Smooth muscle cell (in vitro differentiated cells): Measurements from ENCODE around the gene KCND3. TPM values are rescaled to one million over a fixed set of nuclear protein-coding genes. Genes with fewer than 3 reads are reported as not detected.

Experiments used
- DNase-seq: peaks from one replicate; lab custom pipeline; 2025; ENCODE audit not compliant: unreplicated experiment; lab: John Stamatoyannopoulos, UW
- H2AFZ ChIP-seq: fragments of 200-600 bp; sonication (generic); 2 replicates; pipeline ENCODE4 v1.6.0; 2016; ENCODE audit warnings: antibody characterized with exemption, low read depth, mild to moderate bottlenecking
- H3F3A ChIP-seq: fragments of 200-600 bp; sonication (generic); 2 replicates; pipeline ENCODE4 v1.6.0; 2017; ENCODE audit warnings: antibody characterized with exemption, low read depth
- H3K27ac ChIP-seq: fragments of 200-600 bp; sonication (generic); 2 replicates; pipeline ENCODE4 v1.5.1; 2016; ENCODE audit warnings: low read depth, mild to moderate bottlenecking
- H3K27me3 ChIP-seq: fragments of 200-600 bp; sonication (generic); 2 replicates; pipeline ENCODE4 v1.6.1; 2016; ENCODE audit warnings: low read depth, mild to moderate bottlenecking
- H3K36me3 ChIP-seq: fragments of 200-600 bp; sonication (generic); 2 replicates; pipeline ENCODE4 v1.5.1; 2016; ENCODE audit warnings: low read depth
- H3K4me1 ChIP-seq: fragments of 200-600 bp; sonication (generic); 2 replicates; pipeline ENCODE4 v1.5.1; 2016; ENCODE audit warnings: low read depth
- H3K4me2 ChIP-seq: fragments of 200-600 bp; sonication (generic); 2 replicates; pipeline ENCODE4 v1.6.0; 2016; ENCODE audit warnings: mild to moderate bottlenecking
- H3K4me3 ChIP-seq: fragments of 200-600 bp; sonication (generic); 2 replicates; pipeline ENCODE4 v1.5.1; 2016; ENCODE audit warnings: mild to moderate bottlenecking
- H3K79me2 ChIP-seq: fragments of 200-600 bp; sonication (generic); 2 replicates; pipeline ENCODE4 v1.6.0; 2016; ENCODE audit warnings: low read depth, mild to moderate bottlenecking
- H3K9ac ChIP-seq: fragments of 200-600 bp; sonication (generic); 2 replicates; pipeline ENCODE4 v1.6.0; 2016; ENCODE audit warnings: low read depth
- H3K9me3 ChIP-seq: fragments of 200-600 bp; sonication (generic); replicated peaks from 2 replicates; pipeline ENCODE4 v1.5.1; 2016; ENCODE audit warnings: low read depth
- H4K20me1 ChIP-seq: fragments of 200-600 bp; sonication (generic); 2 replicates; pipeline ENCODE4 v1.6.0; 2016; ENCODE audit warnings: low read depth
- CTCF ChIP-seq: fragments of 200-600 bp; sonication (generic); IDR thresholded peaks from 2 replicates; pipeline ENCODE4 v1.5.1; 2017; ENCODE audit warnings: borderline replicate concordance, mild to moderate bottlenecking, antibody characterized with exemption; ENCODE audit not compliant: insufficient read depth, poor library complexity, severe bottlenecking
- WGBS: methylation state at CpG from one replicate; pipeline ENCODE4 v1.1.7; 2016; ENCODE audit warnings: low lambda C conversion rate; 5-methylcytosine and 5-hydroxymethylcytosine counted together
- polyA plus RNA-seq: library from polyadenylated mRNA; unstranded; fragments of >200 nt; fragmentation: Nextera tagmentation; extraction: Ambion mirVana; gene quantifications from 2 replicates; pipeline ENCODE4 v1.2.1, GENCODE V29; 2016
- total RNA-seq: library from RNA; depleted of rRNA; stranded (reverse); fragments of >200 nt; gene quantifications from 2 replicates; pipeline ENCODE4 v1.2.3, GENCODE V29; 2014

KCND3 gene
- total and polyA plus RNA-seq, 2 experiments from 2014 or later, result 0.97 to 2.2 TPM

- Histone ChIP-seq H3K79me2 (no peaks in the 10 kb centered on the region), H3K9ac (no peak overlapping the region), H3K36me3 (no peaks in the 10 kb centered on the region), H4K20me1 (no peaks in the 10 kb centered on the region), H3K4me2 (no peak overlapping the region), H3K27me3 (peaks cover 11% of the 10 kb centered on the region), H3F3A (no peaks in the 10 kb centered on the region), H3K9me3 (no peaks in the 10 kb centered on the region), H3K4me3 (no peak overlapping the region), H2AFZ (no peak overlapping the region), H3K27ac (no peak overlapping the region), H3K4me1 (no peaks in the 10 kb centered on the region)
- WGBS, result 94% methylated on average over 3 of the region's 3 CpGs
- DNase-seq, result no peak
- TF ChIP-seq CTCF, result no peak
Observed at GRCh38 chr1:111876631-111877030, 112.8 kb downstream of the KCND3 start.

- no peaks in the 10 kb centered on the region for H3K4me1 ChIP-seq
- 93% methylated on average over 3 of the region's 3 CpGs for WGBS
- no peaks in the 10 kb centered on the region for H3F3A ChIP-seq
- no peaks in the 10 kb centered on the region for H3K36me3 ChIP-seq
- no peak for DNase-seq
- H3K9ac ChIP-seq, result no peak overlapping the region
- H3K79me2 ChIP-seq, result no peaks in the 10 kb centered on the region
- no peak for TF ChIP-seq CTCF
- no peak overlapping the region for H3K27ac ChIP-seq
- H3K27me3 ChIP-seq, result peaks cover 14% of the 10 kb centered on the region
- no peak overlapping the region for H3K4me2 ChIP-seq
- no peak overlapping the region for H3K4me3 ChIP-seq
- H4K20me1 ChIP-seq, result no peaks in the 10 kb centered on the region
- H3K9me3 ChIP-seq, result no peaks in the 10 kb centered on the region
- no peak overlapping the region for H2AFZ ChIP-seq
Observed at GRCh38 chr1:111875640-111876039, 113.8 kb downstream of the KCND3 start.

- Histone ChIP-seq H3K4me1 (no peaks in the 10 kb centered on the region), H3K27ac (no peak overlapping the region), H3K4me3 (no peak overlapping the region), H3F3A (no peaks in the 10 kb centered on the region), H3K79me2 (no peaks in the 10 kb centered on the region), H3K4me2 (no peak overlapping the region), H4K20me1 (no peaks in the 10 kb centered on the region), H2AFZ (no peak overlapping the region), H3K36me3 (no peaks in the 10 kb centered on the region), H3K9me3 (no peaks in the 10 kb centered on the region), H3K9ac (no peak overlapping the region), H3K27me3 (peaks cover 14% of the 10 kb centered on the region)
- WGBS, result 86% methylated on average over 5 of the region's 5 CpGs
- TF ChIP-seq CTCF, result no peak
- DNase-seq, result no peak
Observed at GRCh38 chr1:111873460-111874030, 115.9 kb downstream of the KCND3 start.

GRCh38 chr1:111870181-111870580 lies 119.3 kb downstream of the KCND3 start:
- Histone ChIP-seq H3K36me3 (no peaks in the 10 kb centered on the region), H3K27ac (no peak overlapping the region), H3K79me2 (no peaks in the 10 kb centered on the region), H3K9me3 (no peaks in the 10 kb centered on the region), H3K4me1 (no peaks in the 10 kb centered on the region), H3K9ac (no peak overlapping the region), H3K4me3 (no peak overlapping the region), H3K4me2 (no peak overlapping the region), H3F3A (no peaks in the 10 kb centered on the region), H2AFZ (no peak overlapping the region), H3K27me3 (peaks cover 14% of the 10 kb centered on the region), H4K20me1 (no peaks in the 10 kb centered on the region)
- TF ChIP-seq CTCF, result no peak
- DNase-seq, result no peak
- 85% methylated on average over 1 of the region's 1 CpG for WGBS
